GM12878 (cell line): ENCODE measurements around the gene CTAGE9. TPM values are rescaled to one million over a fixed set of nuclear protein-coding genes. Genes with fewer than 3 reads are reported as not detected.

Experiments used
- ATAC-seq: fragments of 200-7000 bp; cut with Tn5 transposase; 3 replicates; pipeline ENCODE4 v1.9.1; 2020; ENCODE audit warnings: mild to moderate bottlenecking, moderate library complexity
- BruUV-seq: library from RNA; stranded (reverse); fragments of 400-500 nt; replicated peaks from 2 replicates; lab custom pipeline; 2021; lab: Mats Ljungman, UMichigan
- CTCF ChIA-PET: fragments of 300-600 bp; sonication (Branson Sonifier 250); formaldehyde crosslinking; extraction: SDS; loops from one replicate; lab custom pipeline; 2021; ENCODE audit warnings: inconsistent platforms; lab: Yijun Ruan, JAX
- POLR2A ChIA-PET: fragments of 350-600 bp; formaldehyde crosslinking; extraction: SDS; loops from one replicate; lab custom pipeline; 2021; ENCODE audit warnings: inconsistent platforms; lab: Charles Lee
- RAD21 ChIA-PET: fragments of 300-600 bp; sonication (Branson Sonifier 250); formaldehyde crosslinking; loops from one replicate; lab custom pipeline; 2023; ENCODE audit warnings: antibody characterized with exemption; ENCODE audit not compliant: unreplicated experiment; lab: Charles Lee
- SMC1A ChIA-PET: fragments of 300-600 bp; sonication (Branson Sonifier 250); formaldehyde crosslinking; loops from one replicate; lab custom pipeline; 2023; ENCODE audit not compliant: unreplicated experiment, uncharacterized antibody; lab: Charles Lee
- DNase-seq: peaks from one replicate; pipeline ENCODE4 v3.0.0-alpha.2; 2011; ENCODE audit warnings: low read depth, low spot score
- FAIRE-seq: peaks from 3 replicates; lab custom pipeline; 2011; peaks lifted over from hg19 to GRCh38; lab: Jason Lieb, UNC
- H2AFZ ChIP-seq: 2 replicates; pipeline ENCODE4 v1.6.0; 2011; ENCODE audit warnings: low read depth, low read length, control low read depth; ENCODE audit not compliant: control insufficient read depth
- H3K27ac ChIP-seq: 2 replicates; pipeline ENCODE4 v1.5.1; 2011; ENCODE audit warnings: control low read depth; ENCODE audit not compliant: control insufficient read depth, insufficient read depth
- H3K27me3 ChIP-seq, 2 experiments: replicated peaks in 1 of 2; 2 replicates each; pipeline versions ENCODE4 v1.6.0 to v1.6.1; 2011; ENCODE audit warnings: low read length in 1 of 2; ENCODE audit not compliant: control insufficient read depth in 2 of 2, insufficient read depth in 2 of 2
- H3K36me3 ChIP-seq, 2 experiments: 2 replicates each; pipeline ENCODE4 v1.5.1; 2011; ENCODE audit warnings: low read length in 1 of 2; ENCODE audit not compliant: control insufficient read depth in 2 of 2, insufficient read depth in 2 of 2
- H3K4me1 ChIP-seq: 2 replicates; pipeline ENCODE4 v1.6.1; 2011; ENCODE audit warnings: mild to moderate bottlenecking, low read length, moderate library complexity, mixed read lengths; ENCODE audit not compliant: control insufficient read depth, insufficient read depth
- H3K4me2 ChIP-seq: 2 replicates; pipeline ENCODE4 v1.6.0; 2011; ENCODE audit warnings: control low read depth; ENCODE audit not compliant: control insufficient read depth, insufficient read depth
- H3K4me3 ChIP-seq: fragments of 200-600 bp; sonication (generic); 2 replicates; pipeline ENCODE4 v1.5.1; 2016
- H3K79me2 ChIP-seq: 2 replicates; pipeline ENCODE4 v1.6.0; 2011; ENCODE audit warnings: low read length; ENCODE audit not compliant: control insufficient read depth, insufficient read depth
- H3K9ac ChIP-seq: 2 replicates; pipeline ENCODE4 v1.8.0; 2011; ENCODE audit warnings: low read length, control low read depth, mixed read lengths; ENCODE audit not compliant: control insufficient read depth, insufficient read depth
- H3K9me3 ChIP-seq: replicated peaks from 3 replicates; pipeline ENCODE4 v1.5.1; 2011; ENCODE audit warnings: mild to moderate bottlenecking, low read length; ENCODE audit not compliant: control insufficient read depth, insufficient read depth
- H4K20me1 ChIP-seq: 2 replicates; pipeline ENCODE4 v1.6.0; 2011; ENCODE audit not compliant: control insufficient read depth, insufficient read depth
- ATF2 ChIP-seq: IDR thresholded peaks from 2 replicates; pipeline ENCODE4 v1.6.1; 2012; ENCODE audit warnings: low read length, inconsistent platforms
- BHLHE40 ChIP-seq, 2 experiments: fragments of 450-650 bp in 1 of 2; IDR thresholded peaks; 2 replicates each; pipeline ENCODE4 v1.6.1; 2011 to 2017; ENCODE audit warnings: low read depth in 2 of 2, borderline replicate concordance in 1 of 2, improper control_type of control experiment in 1 of 2, low read length in 1 of 2, mild to moderate bottlenecking in 1 of 2
- CBX5 ChIP-seq: sonication (generic); IDR thresholded peaks from 2 replicates; pipeline ENCODE4 v1.6.1; 2016; ENCODE audit warnings: low read depth, moderate library complexity, mild to moderate bottlenecking, inconsistent platforms
- CEBPZ ChIP-seq: fragments of 150-350 bp; IDR thresholded peaks from 2 replicates; pipeline ENCODE4 v1.6.1; 2016; ENCODE audit warnings: low read depth, low read length
- EP300 ChIP-seq, 2 experiments: fragments of 150-350 bp in 1 of 2; IDR thresholded peaks; 2 replicates each; pipeline ENCODE4 v1.6.1; 2011 to 2012; ENCODE audit warnings: low read depth in 2 of 2, low read length in 2 of 2, borderline replicate concordance in 1 of 2, improper control_type of control experiment in 1 of 2, inconsistent platforms in 1 of 2; ENCODE audit not compliant: control insufficient read depth in 1 of 2
- MXI1 ChIP-seq: fragments of 150-350 bp; IDR thresholded peaks from 2 replicates; pipeline ENCODE4 v1.6.1; 2011; ENCODE audit warnings: low read depth, mild to moderate bottlenecking, inconsistent platforms, low read length, improper control_type of control experiment
- MYC ChIP-seq: IDR thresholded peaks from 2 replicates; pipeline ENCODE4 v1.6.1; 2011; ENCODE audit warnings: mild to moderate bottlenecking, low read length, moderate library complexity, inconsistent platforms; ENCODE audit not compliant: insufficient read depth, insufficient replicate concordance, insufficient read length, severe bottlenecking
- PAX8 ChIP-seq: fragments of 450-650 bp; IDR thresholded peaks from 2 replicates; pipeline ENCODE4 v1.6.1; 2017; ENCODE audit warnings: mild to moderate bottlenecking, moderate library complexity
- POLR2A ChIP-seq: IDR thresholded peaks from 2 replicates; pipeline ENCODE4 v1.6.1; 2011; ENCODE audit warnings: low read depth, mild to moderate bottlenecking, low read length
- PRDM15 ChIP-seq: fragments of 450-650 bp; formaldehyde crosslinking; IDR thresholded peaks from 2 replicates; pipeline ENCODE4 v1.4.0; 2020; ENCODE audit warnings: mild to moderate bottlenecking, moderate library complexity
- SREBF2 ChIP-seq: IDR thresholded peaks from 2 replicates; pipeline ENCODE4 v1.6.1; 2012; ENCODE audit warnings: mild to moderate bottlenecking, low read length
- TAF1 ChIP-seq: IDR thresholded peaks from 2 replicates; pipeline ENCODE4 v1.6.1; 2011; ENCODE audit warnings: mild to moderate bottlenecking, low read depth, low read length, borderline replicate concordance
- ZBTB33 ChIP-seq: fragments of 450-650 bp; IDR thresholded peaks from 2 replicates; pipeline ENCODE4 v1.6.1; 2017; ENCODE audit warnings: mild to moderate bottlenecking
- WGBS: methylation state at CpG from one replicate; pipeline ENCODE4 v1.1.6; 2016; ENCODE audit warnings: low lambda C conversion rate; ENCODE audit not compliant: insufficient replicate concordance, insufficient coverage; ENCODE audit errors: missing lambda C conversion rate; 5-methylcytosine and 5-hydroxymethylcytosine counted together
- in situ Hi-C: fragments of 300-500 bp; cut with MboI; formaldehyde crosslinking; loops from 9 replicates; pipeline ENCODE4 v1.14.3; 2018; ENCODE audit warnings: mixed read lengths
- intact Hi-C: fragments of 100-400 bp; cut with micrococcal nuclease; formaldehyde crosslinking; loops from one replicate; pipeline ENCODE4 v1.14.2; 2022; ENCODE audit not compliant: unreplicated experiment
- polyA plus RNA-seq, 11 experiments: library from polyadenylated mRNA; depleted of rRNA in 4 of 11; unstranded in 6 of 11; stranded (reverse) in 5 of 11; fragments of >200 nt; fragmentation: Nextera tagmentation in 4 of 11; fragmentation: Illumina TruSeq in 1 of 11; extraction: Ambion mirVana in 4 of 11; extraction: Trizol in 1 of 11; gene quantifications; 1 replicate in 1 of 11; 2 replicates in 10 of 11; pipeline versions ENCODE4 v1.2.1 to v1.2.3, GENCODE V29; 2011 to 2016; ENCODE audit warnings: inconsistent platforms in 2 of 11, missing spikeins in 2 of 11, low read depth in 1 of 11
- total RNA-seq, 4 experiments: library from RNA; depleted of rRNA in 3 of 4; stranded (reverse); fragments of >200 nt in 3 of 4; fragmentation: Illumina TruSeq in 1 of 4; extraction: Trizol in 1 of 4; gene quantifications; 2 replicates each; pipeline versions ENCODE4 v1.2.1 to v1.2.3, GENCODE V29; 2013 to 2021

Gene CTAGE9
- total and polyA plus RNA-seq, 10 of the 15 experiments (the other 5 are each of a cell fraction or from before 2014, with no cell fraction given) = 0.06 TPM; not detected in 9

- no peaks in the 10 kb centered on the region for H3K27me3 ChIP-seq
- no peaks in the 10 kb centered on the region for H3K4me1 ChIP-seq
- no peak overlapping the region for H3K4me2 ChIP-seq
- ChIA-PET SMC1A (no interaction called here), CTCF (no interaction called here), POLR2A (no interaction called here), RAD21 (no interaction called here)
- WGBS = 6% methylated on average over 1 of the region's 1 CpG
- no peaks in the 10 kb centered on the region for H3K9me3 ChIP-seq
- H3K36me3 ChIP-seq = no peaks in the 10 kb centered on the region
- BruUV-seq = no TSS peak
- no peak overlapping the region for H3K4me3 ChIP-seq
- FAIRE-seq (no peak), DNase-seq (no peak), ATAC-seq (no peak)
- in situ Hi-C loops (no loop called here), intact Hi-C loops (no loop called here)
- no peak overlapping the region for H3K9ac ChIP-seq
- no peaks in the 10 kb centered on the region for H4K20me1 ChIP-seq
- H3K27ac ChIP-seq = no peak overlapping the region
- H3K79me2 ChIP-seq = no peaks in the 10 kb centered on the region
- H2AFZ ChIP-seq = no peak overlapping the region
- TF ChIP-seq PRDM15 (CRISPR knock-in tag) (no peak), CBX5 (no peak), MYC (no peak), MXI1 (no peak), POLR2A (no peak), ATF2 (no peak), ZBTB33 (no peak), BHLHE40 (IDR thresholded peaks at IDR 0.05; ENCODE audit: borderline replicate concordance in 1 of 2, low read depth in 2 of 2, low read length in 1 of 2) (no peak), CEBPZ (no peak), EP300 (IDR thresholded peaks at IDR 0.05; ENCODE audit: borderline replicate concordance in 1 of 2, control insufficient read depth in 1 of 2, low read depth in 2 of 2, low read length in 2 of 2) (no peak), PAX8 (no peak), TAF1 (no peak), SREBF2 (no peak)
Observed at GRCh38 chr6:131736811-131737210, 26.0 kb upstream of the CTAGE9 start.
